Endodermal cell (in vitro differentiated cells): ENCODE data around the gene CREBBP. TPM values are rescaled to one million over a fixed set of nuclear protein-coding genes. Genes with fewer than 3 reads are reported as not detected.

Experiments
- DNase-seq: peaks from one replicate; pipeline ENCODE4 v3.0.0-alpha.2; 2017
- H3K27ac ChIP-seq: 2 replicates; pipeline ENCODE4 v1.5.1; 2013; ENCODE audit warnings: mild to moderate bottlenecking, low read depth, low read length, moderate library complexity
- H3K27me3 ChIP-seq: 2 replicates; pipeline ENCODE4 v1.6.1; 2013; ENCODE audit warnings: mild to moderate bottlenecking, low read length, moderate library complexity; ENCODE audit not compliant: insufficient read depth, control insufficient read depth, poor library complexity, severe bottlenecking
- H3K36me3 ChIP-seq: 2 replicates; pipeline ENCODE4 v1.7.0; 2013; ENCODE audit warnings: mild to moderate bottlenecking, low read length, moderate library complexity; ENCODE audit not compliant: control insufficient read depth, insufficient read depth
- H3K4me1 ChIP-seq: one replicate; pipeline ENCODE4 v1.7.0; 2013; ENCODE audit warnings: low read length; ENCODE audit not compliant: control insufficient read depth, insufficient read depth
- H3K4me3 ChIP-seq: 2 replicates; pipeline ENCODE4 v1.5.1; 2013; ENCODE audit warnings: mild to moderate bottlenecking, low read length, moderate library complexity
- H3K9ac ChIP-seq: 2 replicates; pipeline ENCODE4 v1.6.1; 2013; ENCODE audit warnings: mild to moderate bottlenecking, low read length, moderate library complexity; ENCODE audit not compliant: poor library complexity, severe bottlenecking; ENCODE audit errors: extremely low read depth
- H3K9me3 ChIP-seq: 2 replicates; pipeline ENCODE4 v1.6.1; 2013; ENCODE audit warnings: mild to moderate bottlenecking, low read length, moderate library complexity; ENCODE audit not compliant: control insufficient read depth
- H3K27ac Mint-ChIP-seq: 2 replicates; pipeline ENCODE4 v1.8.0; 2020; ENCODE audit warnings: mixed read lengths
- H3K27me3 Mint-ChIP-seq: 2 replicates; pipeline ENCODE4 v1.8.0; 2021; ENCODE audit warnings: mild to moderate bottlenecking, mixed read lengths; ENCODE audit not compliant: insufficient read depth
- H3K36me3 Mint-ChIP-seq: 2 replicates; pipeline ENCODE4 v1.8.0; 2020; ENCODE audit warnings: low read depth, mixed read lengths
- H3K4me1 Mint-ChIP-seq: 2 replicates; pipeline ENCODE4 v1.8.0; 2020; ENCODE audit warnings: mixed read lengths
- H3K4me3 Mint-ChIP-seq: 2 replicates; pipeline ENCODE4 v1.8.0; 2020; ENCODE audit warnings: mild to moderate bottlenecking, moderate library complexity, mixed read lengths
- H3K9me3 Mint-ChIP-seq: 2 replicates; pipeline ENCODE4 v1.8.0; 2020; ENCODE audit warnings: mild to moderate bottlenecking, mixed read lengths
- CTCF ChIP-seq: fragments of 200-600 bp; sonication (generic); conservative IDR thresholded peaks from 2 replicates; pipeline ENCODE4 v1.5.0; 2021; ENCODE audit warnings: antibody characterized with exemption, mild to moderate bottlenecking
- WGBS, 2 experiments: methylation state at CpG; one replicate each; pipeline versions ENCODE4 v1.1.5 to v1.1.7; 2013; ENCODE audit warnings: missing lambda C conversion rate in 2 of 2, mixed read lengths in 1 of 2; ENCODE audit not compliant: insufficient coverage in 1 of 2, insufficient read length in 1 of 2; 5-methylcytosine and 5-hydroxymethylcytosine counted together
- total RNA-seq, 2 donors: library from RNA; stranded (reverse); fragmentation: NEBNext Ultra II Directional in 1 of 2; extraction: Animal tissue kit (Norgen Biotek cat#: 25700) in 1 of 2; gene quantifications; 2 replicates in 1 of 2; 3 replicates in 1 of 2; pipeline ENCODE4 v1.2.1, GENCODE V29; 2021

Gene CREBBP
- total RNA-seq, 2 donors from 2014 or later, result 71.1 to 103 TPM

GRCh38 chr16:3906363-3906762 lies 25.9 kb upstream of the CREBBP start:
- H3K36me3 ChIP-seq, result no peaks in the 10 kb centered on the region
- TF ChIP-seq CTCF, result no peak

GRCh38 chr16:3904875-3905274 lies 24.4 kb upstream of the CREBBP start:
- Histone ChIP-seq H3K9ac (no peak overlapping the region), H3K36me3 (no peaks in the 10 kb centered on the region), H3K27me3 (no peaks in the 10 kb centered on the region), H3K4me3 (no peak overlapping the region), H3K4me1 (no peaks in the 10 kb centered on the region), H3K9me3 (no peaks in the 10 kb centered on the region), H3K27ac (no peak overlapping the region)
- Mint-ChIP-seq H3K27ac (no peak overlapping the region), H3K4me3 (no peak overlapping the region), H3K9me3 (no peaks in the 10 kb centered on the region), H3K27me3 (no peaks in the 10 kb centered on the region), H3K4me1 (no peaks in the 10 kb centered on the region), H3K36me3 (no peaks in the 10 kb centered on the region)
- WGBS, 2 experiments, result 80 to 93% methylated on average over 3 of the region's 3 CpGs
- DNase-seq, result no peak
- TF ChIP-seq CTCF, result no peak

More at GRCh38 chr16:3906363-3906762, 25.9 kb upstream of the CREBBP start:
- Histone ChIP-seq H3K4me3 (no peak overlapping the region), H3K9ac (no peak overlapping the region), H3K9me3 (no peaks in the 10 kb centered on the region), H3K27ac (no peak overlapping the region), H3K4me1 (no peaks in the 10 kb centered on the region), H3K27me3 (no peaks in the 10 kb centered on the region)
- Mint-ChIP-seq H3K4me1 (no peaks in the 10 kb centered on the region), H3K36me3 (no peaks in the 10 kb centered on the region), H3K27ac (no peak overlapping the region), H3K9me3 (no peaks in the 10 kb centered on the region), H3K27me3 (no peaks in the 10 kb centered on the region), H3K4me3 (no peak overlapping the region)
- 87% methylated on average over 1 of the region's 1 CpG; no CpG with 5 or more reads in 1 of the 2 experiments for WGBS, 2 experiments
- no peak for DNase-seq

- no peaks in the 10 kb centered on the region for H3K4me1 ChIP-seq
- no peak overlapping the region for H3K4me3 ChIP-seq
- no peaks in the 10 kb centered on the region for H3K4me1 Mint-ChIP-seq
- no peaks in the 10 kb centered on the region for H3K36me3 ChIP-seq
- H3K9me3 ChIP-seq, result peaks cover 5% of the 10 kb centered on the region
- no peak overlapping the region for H3K27ac Mint-ChIP-seq
- no peak for DNase-seq
- H3K27me3 Mint-ChIP-seq, result peaks cover 1% of the 10 kb centered on the region
- no peak overlapping the region for H3K27ac ChIP-seq
- no peak overlapping the region for H3K9ac ChIP-seq
- 93% methylated on average over 10 of the region's 10 CpGs; no CpG with 5 or more reads in 1 of the 2 experiments for WGBS, 2 experiments
- H3K9me3 Mint-ChIP-seq, result peaks cover 10% of the 10 kb centered on the region
- TF ChIP-seq CTCF, result no peak
- H3K36me3 Mint-ChIP-seq, result no peaks in the 10 kb centered on the region
- no peak overlapping the region for H3K4me3 Mint-ChIP-seq
- H3K27me3 ChIP-seq, result no peaks in the 10 kb centered on the region
These were observed 9.6 kb upstream of the CREBBP start for GRCh38 chr16:3890091-3890490.
